ENCODE data around the gene NOXA1.

DNA sequence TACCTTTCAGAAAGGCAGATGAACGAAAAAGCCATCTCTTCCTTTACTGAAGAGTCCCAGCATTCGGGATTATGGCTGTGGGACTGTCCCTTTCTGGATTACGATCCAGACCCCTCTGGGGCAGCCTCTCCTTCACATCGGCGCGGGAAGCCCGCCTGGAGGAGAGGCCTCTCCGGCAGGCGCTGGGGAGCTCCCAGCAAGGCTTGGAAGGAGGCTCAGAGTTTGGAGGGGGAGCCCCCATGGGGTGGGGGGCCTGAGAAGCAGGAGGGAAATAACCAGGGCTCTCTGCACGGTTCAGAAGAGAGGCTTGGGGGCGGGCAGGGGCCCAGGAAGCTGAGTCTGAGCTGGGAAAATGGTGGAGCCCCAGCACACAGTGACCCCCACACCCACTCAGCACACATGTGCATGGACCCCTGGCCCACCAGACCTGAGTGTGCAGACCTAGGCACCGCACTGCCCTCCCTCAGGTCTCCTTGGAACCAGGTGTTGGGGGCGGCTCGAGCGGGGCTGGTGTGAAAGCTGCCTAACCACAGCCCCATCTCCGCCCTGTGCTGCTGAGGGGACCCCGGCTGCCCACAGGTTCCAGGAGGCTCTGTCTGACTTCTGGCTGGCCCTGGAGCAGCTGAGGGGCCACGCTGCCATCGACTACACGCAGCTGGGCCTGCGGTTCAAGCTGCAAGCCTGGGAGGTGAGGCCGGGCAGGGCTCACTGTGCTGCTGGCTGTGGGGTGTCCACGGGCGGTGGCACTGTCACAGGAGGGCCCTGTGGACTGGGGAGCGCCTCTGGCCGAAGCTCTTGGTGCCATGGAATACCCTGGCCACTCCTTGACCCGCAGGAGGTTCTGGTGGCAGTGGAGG is 4.5 kb downstream of the NOXA1 start:
- TF ChIP-seq, protein P1, sequence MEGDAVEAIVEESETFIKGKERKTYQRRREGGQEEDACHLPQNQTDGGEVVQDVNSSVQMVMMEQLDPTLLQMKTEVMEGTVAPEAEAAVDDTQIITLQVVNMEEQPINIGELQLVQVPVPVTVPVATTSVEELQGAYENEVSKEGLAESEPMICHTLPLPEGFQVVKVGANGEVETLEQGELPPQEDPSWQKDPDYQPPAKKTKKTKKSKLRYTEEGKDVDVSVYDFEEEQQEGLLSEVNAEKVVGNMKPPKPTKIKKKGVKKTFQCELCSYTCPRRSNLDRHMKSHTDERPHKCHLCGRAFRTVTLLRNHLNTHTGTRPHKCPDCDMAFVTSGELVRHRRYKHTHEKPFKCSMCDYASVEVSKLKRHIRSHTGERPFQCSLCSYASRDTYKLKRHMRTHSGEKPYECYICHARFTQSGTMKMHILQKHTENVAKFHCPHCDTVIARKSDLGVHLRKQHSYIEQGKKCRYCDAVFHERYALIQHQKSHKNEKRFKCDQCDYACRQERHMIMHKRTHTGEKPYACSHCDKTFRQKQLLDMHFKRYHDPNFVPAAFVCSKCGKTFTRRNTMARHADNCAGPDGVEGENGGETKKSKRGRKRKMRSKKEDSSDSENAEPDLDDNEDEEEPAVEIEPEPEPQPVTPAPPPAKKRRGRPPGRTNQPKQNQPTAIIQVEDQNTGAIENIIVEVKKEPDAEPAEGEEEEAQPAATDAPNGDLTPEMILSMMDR (conservative IDR thresholded peaks at IDR 0.05 in 1 of 2, IDR thresholded peaks at IDR 0.05 in 1 of 2; ENCODE audit: low read depth in 1 of 2, low read length in 2 of 2), result no peak
- no peak for TF ChIP-seq EZH2 (IDR thresholded peaks at IDR 0.05; ENCODE audit: low read length, missing control alignments)

Data from fibroblast of lung (primary cell).